Ectodermal cell (in vitro differentiated cells): ENCODE measurements around the gene AGAP4. TPM values are rescaled to one million over a fixed set of nuclear protein-coding genes. Genes with fewer than 3 reads are reported as not detected.
"Not testable (repeated sequence)": the region's sequence is repeated elsewhere in the genome, so short reads cannot be mapped to it uniquely, and the experiment has no call there.

Experiments used
- H3K27ac ChIP-seq: 2 replicates; pipeline ENCODE4 v1.7.0; 2013; ENCODE audit warnings: mild to moderate bottlenecking, low read depth, low read length; ENCODE audit not compliant: insufficient read depth, poor library complexity, severe bottlenecking
- H3K27me3 ChIP-seq: 2 replicates; pipeline ENCODE4 v1.7.0; 2013; ENCODE audit warnings: mild to moderate bottlenecking, low read length; ENCODE audit not compliant: insufficient read depth, control insufficient read depth, poor library complexity, severe bottlenecking
- H3K36me3 ChIP-seq: one replicate; pipeline ENCODE4 v1.7.0; 2013; ENCODE audit warnings: low read length; ENCODE audit not compliant: control insufficient read depth, insufficient read depth
- H3K4me1 ChIP-seq: one replicate; pipeline ENCODE4 v1.7.0; 2013; ENCODE audit warnings: low read length; ENCODE audit not compliant: control insufficient read depth, insufficient read depth
- H3K4me3 ChIP-seq: 2 replicates; pipeline ENCODE4 v1.7.0; 2013; ENCODE audit warnings: low read depth, low read length, control low read depth; ENCODE audit not compliant: insufficient read depth
- H3K9me3 ChIP-seq: 2 replicates; pipeline ENCODE4 v1.7.0; 2013; ENCODE audit warnings: mild to moderate bottlenecking, low read length, moderate library complexity; ENCODE audit not compliant: control insufficient read depth
- WGBS, 2 experiments: methylation state at CpG; one replicate each; pipeline ENCODE4 v1.1.7; 2013; ENCODE audit warnings: missing lambda C conversion rate in 2 of 2; 5-methylcytosine and 5-hydroxymethylcytosine counted together
- polyA plus RNA-seq, 4 experiments: library from polyadenylated mRNA; stranded (reverse); fragments of 50-300 nt; gene quantifications; one replicate each; pipeline ENCODE4 v1.2.3, GENCODE V29; 2013

AGAP4 gene
- polyA plus RNA-seq (2013, experiment 1 of 4), result 31.3 TPM
- 37.0 TPM for polyA plus RNA-seq (2013, experiment 2 of 4)
- polyA plus RNA-seq (2013, experiment 3 of 4), result 30.9 TPM
- polyA plus RNA-seq (2013, experiment 4 of 4), result 31.8 TPM

GRCh38 chr10:45847400-45847799 is at the start of gene AGAP4:
Gene AGAP4 (minus strand): TSS chr10:45847500. CDS start chr10:45847347, 153 bp downstream.
- not testable (repeated sequence) for H3K9me3 ChIP-seq, H3K27me3 ChIP-seq, H3K36me3 ChIP-seq, H3K27ac ChIP-seq, H3K4me1 ChIP-seq, H3K4me3 ChIP-seq
- 95% methylated on average over 7 of the region's 15 CpGs; no CpG with 5 or more reads in 1 of the 2 experiments for WGBS, 2 experiments

DNA sequence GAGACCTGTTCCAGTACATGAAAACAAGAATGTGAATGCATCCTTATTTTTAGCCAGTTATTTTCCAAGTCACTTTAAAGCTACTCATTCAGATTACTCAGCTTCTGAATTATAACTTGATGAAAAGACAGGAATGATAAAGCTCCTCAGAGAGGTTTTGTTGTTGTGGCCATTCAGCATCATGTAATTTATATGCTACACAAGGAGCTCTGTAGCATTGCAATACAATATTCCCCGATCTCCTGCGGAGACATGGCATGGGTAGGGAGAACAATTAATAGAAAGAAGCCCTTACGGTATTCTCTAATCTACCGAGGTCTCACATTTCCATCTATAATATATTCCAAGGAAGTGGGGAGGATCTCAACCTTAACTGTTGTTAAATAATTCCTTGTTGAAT is 43.4 kb upstream of the AGAP4 start:
- H3K36me3 ChIP-seq, H3K27me3 ChIP-seq, H3K9me3 ChIP-seq, H3K4me3 ChIP-seq, H3K4me1 ChIP-seq, H3K27ac ChIP-seq: not testable (repeated sequence)
- 100% methylated on average over 2 of the region's 4 CpGs; no CpG with 5 or more reads in 1 of the 2 experiments for WGBS, 2 experiments

DNA sequence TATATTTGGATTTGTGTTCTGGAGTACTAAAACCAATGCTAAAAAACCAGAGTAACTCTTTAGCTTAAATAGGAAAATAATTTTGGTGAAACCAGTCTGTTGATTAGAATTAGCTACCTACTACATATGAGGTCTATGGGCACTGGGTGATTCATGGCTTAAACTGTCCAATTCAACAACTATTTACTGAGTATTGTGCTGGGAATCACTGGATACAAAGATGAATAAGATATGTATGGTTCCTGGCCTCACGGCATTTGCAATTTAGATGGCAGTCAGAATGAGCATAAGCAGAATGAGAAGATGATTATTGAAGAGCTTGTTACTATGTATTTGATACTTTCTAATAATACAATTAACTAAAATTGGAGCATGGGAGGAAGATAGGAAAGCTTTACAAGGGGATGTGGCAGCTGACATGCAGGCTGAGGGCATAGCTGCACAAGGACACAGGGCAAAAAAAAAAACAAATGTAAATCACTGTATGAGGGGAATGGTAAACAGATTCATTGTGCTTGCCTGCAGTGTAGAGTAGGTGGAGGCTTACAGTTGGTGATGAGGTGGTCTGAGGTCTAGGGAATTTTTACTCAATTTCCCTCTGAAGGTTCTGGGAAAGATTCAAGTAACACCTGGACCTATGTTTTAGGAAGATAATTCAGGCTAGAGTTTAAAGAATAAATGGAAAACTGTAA is 42.4 kb upstream of the AGAP4 start:
- not testable (repeated sequence) for H3K4me3 ChIP-seq, H3K9me3 ChIP-seq, H3K27me3 ChIP-seq, H3K36me3 ChIP-seq, H3K27ac ChIP-seq, H3K4me1 ChIP-seq
- WGBS, 2 experiments, result 86% methylated on average over 1 of the region's 1 CpG; no CpG with 5 or more reads in 1 of the 2 experiments

DNA sequence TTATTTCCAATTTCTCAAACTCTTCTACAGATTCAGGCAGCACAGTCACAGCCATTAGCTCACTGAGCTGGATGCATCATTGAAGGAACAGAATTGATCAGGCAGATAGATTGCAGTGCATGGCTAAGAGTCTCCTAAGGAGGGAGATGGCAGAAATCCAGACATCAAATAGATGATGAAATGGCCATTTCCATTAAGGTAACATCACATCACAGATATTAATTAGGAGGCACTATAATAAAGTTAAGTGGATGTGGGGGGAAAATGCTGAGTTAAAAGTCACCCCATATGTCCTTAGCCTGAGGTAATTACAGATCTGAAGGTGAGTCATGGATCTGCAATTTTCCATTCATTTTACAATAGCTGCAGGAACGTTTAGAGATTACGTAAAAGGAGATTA is 35.6 kb upstream of the AGAP4 start:
- not testable (repeated sequence) for H3K4me1 ChIP-seq
- no CpG with 5 or more reads among the region's 2 CpGs for WGBS, 2 experiments

DNA sequence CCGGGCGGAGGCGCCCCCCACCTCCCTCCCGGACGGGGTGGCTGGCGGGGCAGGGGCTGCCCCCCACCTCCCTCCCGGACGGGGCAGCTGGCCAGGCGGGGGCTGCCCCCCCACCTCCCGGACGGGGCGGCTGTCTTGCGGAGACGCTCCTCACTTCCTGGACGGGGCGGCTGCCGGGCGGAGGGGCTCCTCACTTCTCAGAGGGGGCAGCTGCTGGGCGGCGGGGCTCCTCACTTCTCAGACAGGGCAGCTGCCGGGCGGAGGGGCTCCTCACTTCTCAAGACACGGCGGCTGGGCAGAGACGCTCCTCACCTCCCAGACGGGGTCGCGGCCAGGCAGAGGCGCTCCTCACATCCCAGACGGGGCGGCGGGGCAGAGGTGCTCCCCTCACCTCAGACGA is 18.1 kb upstream of the AGAP4 start:
- not testable (repeated sequence) for H3K27me3 ChIP-seq, H3K9me3 ChIP-seq, H3K4me3 ChIP-seq, H3K4me1 ChIP-seq, H3K27ac ChIP-seq, H3K36me3 ChIP-seq
- 97 to 98% methylated on average over 27 to 33 of the region's 33 CpGs for WGBS, 2 experiments

More for the DNA sequence above, 35.6 kb upstream of the AGAP4 start:
- H3K27me3 ChIP-seq, H3K36me3 ChIP-seq, H3K4me3 ChIP-seq, H3K27ac ChIP-seq, H3K9me3 ChIP-seq: not testable (repeated sequence)

DNA sequence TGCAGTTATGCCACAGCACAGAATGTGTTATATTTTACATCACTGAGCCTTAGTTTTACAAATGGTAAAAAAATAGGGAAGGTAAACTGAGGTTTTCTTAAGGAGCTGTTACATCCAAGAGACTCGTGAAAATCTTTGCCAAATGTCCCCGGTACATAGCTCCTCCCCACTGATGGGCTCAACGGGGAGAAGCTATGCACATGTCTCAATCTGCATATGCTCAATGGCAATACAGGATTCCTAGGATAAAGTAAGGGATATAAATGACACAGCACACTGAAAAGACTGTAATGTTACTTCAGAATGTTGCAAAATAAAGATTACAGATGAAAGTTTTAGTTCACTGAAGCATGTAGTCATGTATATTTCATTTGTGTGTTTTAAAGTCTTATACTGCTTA is 17.0 kb upstream of the AGAP4 start:
- H3K4me3 ChIP-seq, H3K36me3 ChIP-seq, H3K27ac ChIP-seq, H3K27me3 ChIP-seq, H3K4me1 ChIP-seq, H3K9me3 ChIP-seq: not testable (repeated sequence)
- WGBS, 2 experiments, result 86 to 93% methylated on average over 3 of the region's 3 CpGs

DNA sequence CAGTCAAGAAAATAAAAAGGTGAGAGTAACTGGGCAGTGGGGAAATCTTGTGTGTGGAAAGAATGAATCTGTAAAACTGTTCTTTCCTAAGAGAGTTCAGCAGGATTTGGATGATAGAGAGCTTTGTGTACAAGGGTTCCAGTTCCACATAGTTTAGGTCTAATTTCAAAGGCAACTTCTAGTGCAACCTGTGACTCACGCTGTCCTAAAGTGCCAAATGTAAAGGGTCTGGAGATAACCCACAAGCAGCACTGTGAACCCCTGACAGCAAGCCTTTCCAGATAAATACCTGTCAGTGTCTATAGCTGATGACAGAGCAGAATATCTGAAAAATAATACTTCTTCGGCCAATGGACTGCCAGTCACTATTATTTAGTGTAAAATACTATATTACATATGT is 16.3 kb upstream of the AGAP4 start:
- 88 to 100% methylated on average over 1 of the region's 2 CpGs for WGBS, 2 experiments
- not testable (repeated sequence) for H3K27me3 ChIP-seq, H3K36me3 ChIP-seq, H3K4me3 ChIP-seq, H3K27ac ChIP-seq, H3K4me1 ChIP-seq, H3K9me3 ChIP-seq

DNA sequence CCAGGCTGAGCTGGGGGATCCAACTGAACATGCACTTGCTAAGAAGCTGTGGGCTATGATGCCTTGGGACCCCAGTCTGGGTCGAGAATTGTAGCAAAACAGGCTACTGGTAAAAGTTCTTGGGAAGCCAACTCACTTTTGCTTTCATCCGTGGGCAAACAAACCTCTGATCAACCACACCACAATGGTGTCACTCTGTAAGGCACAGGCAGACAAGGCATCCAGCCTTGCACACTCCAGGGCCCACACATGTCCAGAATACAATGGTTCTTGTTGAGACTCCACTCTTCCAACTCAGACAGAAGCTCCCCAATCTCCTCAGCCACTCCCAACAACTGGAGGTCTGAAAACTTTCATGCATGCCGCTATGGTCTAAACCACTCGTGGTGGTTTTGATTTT is 10.6 kb upstream of the AGAP4 start:
- H3K4me1 ChIP-seq, H3K4me3 ChIP-seq, H3K9me3 ChIP-seq, H3K27me3 ChIP-seq, H3K36me3 ChIP-seq, H3K27ac ChIP-seq: not testable (repeated sequence)
- 94 to 95% methylated on average over 4 of the region's 4 CpGs for WGBS, 2 experiments

GRCh38 chr10:45848467-45848866 is 1.2 kb upstream of the AGAP4 start:
- WGBS, 2 experiments, result 81 to 82% methylated on average over 2 of the region's 3 CpGs
- H3K27me3 ChIP-seq, H3K36me3 ChIP-seq, H3K4me3 ChIP-seq, H3K27ac ChIP-seq, H3K4me1 ChIP-seq, H3K9me3 ChIP-seq: not testable (repeated sequence)

DNA sequence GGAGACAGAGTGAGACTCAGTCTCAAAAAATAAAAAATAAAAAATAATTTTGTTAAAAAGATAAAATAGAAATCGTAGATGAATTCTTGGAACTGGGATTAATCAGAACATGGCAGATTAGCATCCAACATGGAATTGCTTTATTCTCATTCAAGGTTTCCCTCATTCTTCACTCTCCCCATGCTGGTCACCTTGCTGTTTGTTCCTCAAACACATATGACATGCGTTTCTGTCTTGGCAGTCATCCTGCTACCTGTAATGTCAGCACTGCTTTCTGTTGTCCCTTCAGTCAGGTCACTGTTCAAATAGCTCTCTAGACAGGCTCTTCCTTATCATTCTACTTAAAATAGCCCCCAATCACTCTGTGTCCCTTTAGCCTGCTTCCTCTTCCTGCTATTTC is 24.4 kb downstream of the AGAP4 start:
- WGBS, 2 experiments, result 92 to 93% methylated on average over 2 of the region's 2 CpGs
- not testable (repeated sequence) for H3K27me3 ChIP-seq, H3K4me3 ChIP-seq, H3K36me3 ChIP-seq, H3K4me1 ChIP-seq, H3K27ac ChIP-seq, H3K9me3 ChIP-seq
